Activated naive CD8-positive, alpha-beta T cell treated with anti-CD3 and anti-CD28 coated beads, Interleukin-2, amount 50 U/mL, for 24 hours (primary cell): ENCODE data around the gene DHRS12.

Source experiments
- ATAC-seq: fragments of 150-1000 bp; cut with Tn5 transposase; one replicate; pipeline ENCODE4 v1.10.0; 2021
- DNase-seq: peaks from one replicate; pipeline ENCODE4 v3.0.0; 2021
- H3K27ac Mint-ChIP-seq: one replicate; pipeline ENCODE4 v1.8.0; 2021; ENCODE audit warnings: mild to moderate bottlenecking, mixed read lengths
- H3K27me3 Mint-ChIP-seq: one replicate; pipeline ENCODE4 v1.8.0; 2021; ENCODE audit warnings: mixed read lengths
- H3K36me3 Mint-ChIP-seq: one replicate; pipeline ENCODE4 v1.8.0; 2021; ENCODE audit warnings: low read depth, mixed read lengths
- H3K4me1 Mint-ChIP-seq: one replicate; pipeline ENCODE4 v1.8.0; 2021; ENCODE audit warnings: mixed read lengths
- H3K4me3 Mint-ChIP-seq: one replicate; pipeline ENCODE4 v1.8.0; 2021; ENCODE audit warnings: mild to moderate bottlenecking, moderate library complexity, mixed read lengths
- H3K9me3 Mint-ChIP-seq: one replicate; pipeline ENCODE4 v1.8.0; 2021; ENCODE audit warnings: mixed read lengths

DHRS12 gene

DNA sequence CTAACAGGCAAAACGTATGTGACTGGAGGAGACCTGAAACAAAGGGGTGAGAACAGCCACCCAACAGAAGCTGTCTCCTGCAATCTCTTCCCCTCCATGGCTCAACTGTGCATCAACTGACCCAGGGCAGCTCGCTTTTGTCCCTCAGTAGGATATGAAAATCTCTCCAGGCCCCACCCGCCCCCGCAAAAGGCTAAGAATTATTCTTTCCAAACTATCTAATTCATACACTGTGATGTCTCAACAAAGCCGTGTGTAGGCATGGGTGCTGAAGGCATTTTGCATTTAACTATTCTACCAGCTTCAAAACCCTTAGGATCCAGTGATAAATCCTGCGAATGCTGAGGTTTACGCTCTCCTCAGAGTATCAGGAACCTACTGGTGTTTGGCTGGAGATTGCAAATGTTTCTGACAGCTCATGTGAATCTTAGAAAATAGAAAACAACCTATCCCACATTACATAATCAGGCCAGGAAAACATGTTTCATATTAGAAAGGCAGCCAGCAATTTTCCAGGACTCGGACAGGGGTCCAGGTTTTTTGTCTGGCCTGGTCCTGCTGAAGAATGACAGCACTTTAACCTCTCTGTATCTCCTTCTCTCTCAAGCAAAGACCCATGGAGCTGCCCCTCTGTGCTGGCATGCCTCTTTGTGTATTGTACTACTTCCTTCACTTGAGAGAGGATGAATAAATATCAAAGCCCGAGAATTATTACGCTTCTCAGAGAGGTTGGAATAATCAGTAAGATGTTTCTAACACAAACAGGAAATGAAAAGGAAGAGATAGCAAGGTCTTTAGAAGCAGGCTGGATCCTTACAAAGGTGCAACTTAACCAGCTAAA is 17.3 kb downstream of the DHRS12 start:
- H3K27ac Mint-ChIP-seq = no peak overlapping the region
- no peaks in the 10 kb centered on the region for H3K36me3 Mint-ChIP-seq
- no peaks in the 10 kb centered on the region for H3K27me3 Mint-ChIP-seq
- no peaks in the 10 kb centered on the region for H3K9me3 Mint-ChIP-seq
- no peak for ATAC-seq
- H3K4me1 Mint-ChIP-seq = no peaks in the 10 kb centered on the region
- no peak for DNase-seq
- H3K4me3 Mint-ChIP-seq = no peak overlapping the region

DNA sequence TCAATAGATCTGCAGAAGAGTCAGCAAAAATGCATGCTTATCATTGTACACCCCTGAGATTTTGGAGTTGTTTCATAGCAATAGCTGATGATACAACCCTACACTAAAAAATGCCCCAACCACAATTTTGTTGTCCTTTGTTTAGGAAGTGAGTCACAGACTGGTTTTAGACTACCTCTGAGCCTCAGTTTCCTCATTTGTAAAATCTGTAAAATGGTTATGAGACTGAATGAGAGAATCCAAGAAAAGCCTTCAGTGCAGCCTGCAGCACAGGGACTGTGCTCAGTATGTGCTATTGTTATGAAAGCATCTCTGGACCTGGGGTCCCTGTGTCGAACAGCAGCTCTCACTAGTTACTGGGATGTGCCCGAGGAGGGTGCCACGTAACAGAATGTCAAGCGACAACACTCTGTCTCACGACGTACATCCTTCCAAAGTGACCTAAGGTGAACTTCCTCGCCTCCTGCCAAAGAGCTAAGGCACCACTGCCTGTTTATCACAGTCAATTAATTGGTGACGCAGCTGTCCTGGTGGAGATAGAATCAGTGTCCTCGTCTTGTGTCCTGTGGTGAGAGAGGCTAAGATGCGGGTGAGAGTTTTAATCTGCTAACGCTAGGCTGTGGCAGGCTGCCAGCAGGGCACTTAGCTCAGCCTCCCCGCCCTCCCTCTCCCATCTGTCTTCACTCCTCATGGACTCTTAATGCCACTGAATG is 18.1 kb downstream of the DHRS12 start:
- no peak for DNase-seq
- Mint-ChIP-seq H3K4me1 (no peaks in the 10 kb centered on the region), H3K27me3 (no peaks in the 10 kb centered on the region), H3K36me3 (no peaks in the 10 kb centered on the region), H3K27ac (no peak overlapping the region), H3K4me3 (no peak overlapping the region), H3K9me3 (no peaks in the 10 kb centered on the region)
- ATAC-seq = no peak

DNA sequence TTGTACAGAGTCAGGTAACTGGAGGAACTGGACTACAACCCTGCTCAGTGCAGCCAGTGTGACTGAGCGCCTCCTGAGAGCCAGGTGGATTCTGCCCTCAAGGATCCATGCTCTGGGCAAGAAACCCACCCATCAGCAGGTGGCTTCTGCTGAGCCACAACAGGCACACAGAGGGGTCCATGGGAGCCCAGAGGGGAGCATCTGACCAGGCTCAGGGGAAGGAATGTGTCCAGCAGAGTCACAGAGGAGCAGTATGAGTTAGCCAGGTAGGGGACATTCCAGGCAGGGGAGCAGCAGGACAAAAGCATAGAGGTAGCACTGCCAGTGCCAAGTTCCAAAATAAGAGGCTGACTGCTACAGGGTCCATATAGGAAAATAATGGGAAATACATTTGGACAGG is 19.9 kb downstream of the DHRS12 start:
- Mint-ChIP-seq H3K27ac (no peak overlapping the region), H3K27me3 (no peaks in the 10 kb centered on the region), H3K4me1 (no peaks in the 10 kb centered on the region), H3K36me3 (no peaks in the 10 kb centered on the region), H3K9me3 (no peaks in the 10 kb centered on the region), H3K4me3 (no peak overlapping the region)
- no peak for DNase-seq
- ATAC-seq = no peak

DNA sequence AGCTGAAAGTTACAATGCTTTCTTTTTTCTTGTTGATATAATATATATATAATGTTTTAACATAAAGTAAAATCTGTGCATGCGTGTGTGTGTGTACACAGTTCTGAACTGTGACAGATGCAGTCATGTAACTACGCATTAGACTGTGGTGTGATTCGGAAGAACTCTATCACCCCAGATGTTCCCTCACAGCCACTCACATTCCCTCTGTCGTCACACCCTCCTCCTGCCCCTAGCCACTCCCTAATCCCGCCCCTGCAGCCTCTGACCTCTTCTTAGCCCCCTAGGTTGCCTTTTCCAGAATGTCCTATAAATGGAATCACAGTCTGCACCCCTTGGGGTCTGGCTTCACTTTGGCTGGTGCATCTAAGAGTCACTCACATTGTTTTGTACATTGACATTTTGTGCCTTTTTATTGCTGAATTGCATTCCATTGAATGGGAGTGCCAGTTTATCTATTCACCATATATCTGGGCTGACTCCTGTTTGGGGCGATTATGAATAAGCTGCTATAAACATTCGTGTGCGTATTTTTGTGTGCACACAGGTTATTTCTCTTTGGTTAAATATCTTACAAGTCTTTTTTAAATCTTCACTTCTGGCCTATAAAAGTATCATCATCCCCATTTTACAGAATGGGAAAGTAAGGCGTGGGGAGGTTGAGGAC is 20.4 kb downstream of the DHRS12 start:
- DNase-seq (no peak), ATAC-seq (no peak)
- no peaks in the 10 kb centered on the region for H3K9me3 Mint-ChIP-seq
- H3K27me3 Mint-ChIP-seq = no peaks in the 10 kb centered on the region
- no peak overlapping the region for H3K27ac Mint-ChIP-seq
- no peak overlapping the region for H3K4me3 Mint-ChIP-seq
- no peaks in the 10 kb centered on the region for H3K36me3 Mint-ChIP-seq
- no peaks in the 10 kb centered on the region for H3K4me1 Mint-ChIP-seq

DNA sequence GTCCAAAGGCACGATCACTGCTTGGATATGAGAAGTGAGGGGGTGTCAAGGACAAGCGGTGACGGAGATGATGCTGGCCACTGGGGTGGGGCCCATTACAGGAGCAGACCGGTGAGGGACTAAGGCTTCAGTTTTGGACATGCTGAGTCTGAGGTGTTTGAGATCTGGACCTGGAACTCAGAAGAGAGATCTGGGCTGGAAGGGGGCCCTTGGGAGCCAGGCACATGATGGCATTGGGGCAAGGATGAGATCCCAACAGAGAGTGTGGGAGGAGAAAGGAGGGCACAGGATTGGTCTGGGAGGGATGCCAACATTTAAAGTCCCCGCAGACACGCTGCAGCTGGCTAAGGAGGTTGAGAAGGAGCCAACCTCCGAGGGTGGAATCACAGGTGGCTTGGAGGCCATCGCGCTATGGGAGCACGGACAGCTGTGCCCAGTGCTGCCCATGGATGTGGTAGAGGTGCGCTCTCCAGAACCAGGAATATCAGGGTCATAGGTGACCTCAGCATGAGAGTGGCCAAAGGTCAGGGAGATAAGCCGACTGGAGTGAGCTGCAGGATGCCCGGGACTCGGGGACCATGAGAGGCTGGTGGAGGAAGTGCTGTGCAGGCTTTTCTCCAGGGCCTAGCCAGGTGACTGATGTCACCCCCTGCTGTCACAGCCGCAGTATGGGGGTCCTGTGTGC is 21.8 kb downstream of the DHRS12 start:
- Mint-ChIP-seq H3K4me1 (no peaks in the 10 kb centered on the region), H3K9me3 (no peaks in the 10 kb centered on the region), H3K27ac (no peak overlapping the region), H3K27me3 (no peaks in the 10 kb centered on the region), H3K4me3 (no peak overlapping the region), H3K36me3 (no peaks in the 10 kb centered on the region)
- ATAC-seq = no peak
- no peak for DNase-seq

DNA sequence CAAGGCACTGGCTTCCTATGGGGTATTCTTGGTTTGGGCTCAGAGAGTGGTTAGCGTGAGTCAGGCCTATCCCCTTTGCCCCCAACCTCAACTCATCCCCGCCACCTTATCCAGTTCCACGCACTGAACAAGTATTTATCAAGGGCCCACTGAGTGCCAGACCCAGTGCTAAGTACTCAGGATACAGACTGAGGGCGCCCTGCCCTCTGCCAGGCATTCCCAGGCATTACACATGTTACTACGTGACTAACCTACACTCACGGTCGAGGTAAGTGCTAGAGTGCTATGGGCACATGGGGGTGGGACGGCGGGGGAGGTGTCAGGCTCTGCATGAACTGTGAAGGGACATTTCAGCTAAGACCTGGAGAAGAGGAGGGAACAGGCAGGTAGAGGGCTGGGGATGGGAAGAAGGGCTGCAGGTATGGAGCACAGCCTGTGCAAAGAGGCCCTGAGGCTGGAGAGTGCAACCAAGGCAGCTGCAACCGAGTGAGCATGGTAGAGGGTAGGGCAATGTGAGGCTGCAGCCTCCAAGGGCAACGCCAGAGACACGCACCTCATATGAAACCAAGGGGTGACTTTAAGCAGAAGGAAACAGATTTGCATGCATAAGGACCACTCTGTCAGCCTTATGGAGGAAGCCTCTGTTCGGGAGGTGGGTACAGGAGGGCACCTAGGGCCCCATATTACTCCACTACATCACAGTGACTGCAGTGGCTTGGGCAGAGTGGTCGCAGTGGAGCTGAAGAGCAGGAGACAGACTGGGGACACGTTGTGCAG is 22.5 kb downstream of the DHRS12 start:
- Mint-ChIP-seq H3K27me3 (no peaks in the 10 kb centered on the region), H3K4me1 (no peaks in the 10 kb centered on the region), H3K4me3 (no peak overlapping the region), H3K27ac (no peak overlapping the region), H3K9me3 (no peaks in the 10 kb centered on the region), H3K36me3 (no peaks in the 10 kb centered on the region)
- ATAC-seq (peak; percentile 80), DNase-seq (no peak)

DNA sequence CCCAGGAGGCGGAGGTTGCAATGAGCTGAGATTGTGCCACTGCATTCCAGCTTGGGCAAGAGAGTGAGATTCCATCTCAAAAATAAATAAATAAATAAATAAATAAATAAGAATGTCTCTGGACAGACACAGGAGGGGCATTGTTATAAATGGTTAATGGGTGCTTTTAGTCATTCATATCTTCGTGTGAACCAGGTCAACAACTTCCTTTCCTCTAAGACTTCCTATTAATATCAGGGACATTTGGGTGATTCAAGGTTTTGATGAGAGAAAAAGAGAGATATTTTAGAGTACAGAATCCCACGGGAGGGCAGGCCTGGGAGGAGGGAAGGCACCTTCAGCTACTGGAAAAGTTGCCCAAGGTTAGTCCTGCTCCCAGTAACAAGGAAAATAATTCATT is 23.9 kb downstream of the DHRS12 start:
- Mint-ChIP-seq H3K27ac (no peak overlapping the region), H3K27me3 (no peaks in the 10 kb centered on the region), H3K9me3 (no peaks in the 10 kb centered on the region)

DNA sequence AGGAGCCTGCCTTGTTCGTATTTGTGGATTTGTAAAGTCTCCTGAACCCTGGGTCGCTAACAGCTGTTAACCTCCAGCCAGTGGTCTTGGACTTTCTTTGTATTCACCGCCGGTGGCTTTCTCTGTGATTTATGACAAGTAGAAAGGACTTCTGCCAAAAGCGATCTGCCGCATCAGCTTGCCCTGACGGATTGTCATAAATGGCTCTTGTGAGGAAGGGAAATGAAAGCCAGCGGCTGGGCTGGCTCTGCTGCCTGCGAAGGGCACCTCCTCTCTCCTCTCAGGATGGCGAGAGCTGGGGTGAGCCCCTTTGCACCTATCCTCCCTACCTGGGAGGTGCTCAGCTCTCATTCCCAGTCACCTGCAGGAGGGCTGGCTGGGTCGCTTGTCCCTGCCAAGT is 25.6 kb downstream of the DHRS12 start:
- no peak for ATAC-seq
- H3K4me3 Mint-ChIP-seq = no peak overlapping the region

More for the DNA sequence above, 23.9 kb downstream of the DHRS12 start:
- H3K4me1 Mint-ChIP-seq = no peaks in the 10 kb centered on the region
- no peak for DNase-seq
- H3K4me3 Mint-ChIP-seq = no peak overlapping the region
- no peaks in the 10 kb centered on the region for H3K36me3 Mint-ChIP-seq
- ATAC-seq = no peak

DNA sequence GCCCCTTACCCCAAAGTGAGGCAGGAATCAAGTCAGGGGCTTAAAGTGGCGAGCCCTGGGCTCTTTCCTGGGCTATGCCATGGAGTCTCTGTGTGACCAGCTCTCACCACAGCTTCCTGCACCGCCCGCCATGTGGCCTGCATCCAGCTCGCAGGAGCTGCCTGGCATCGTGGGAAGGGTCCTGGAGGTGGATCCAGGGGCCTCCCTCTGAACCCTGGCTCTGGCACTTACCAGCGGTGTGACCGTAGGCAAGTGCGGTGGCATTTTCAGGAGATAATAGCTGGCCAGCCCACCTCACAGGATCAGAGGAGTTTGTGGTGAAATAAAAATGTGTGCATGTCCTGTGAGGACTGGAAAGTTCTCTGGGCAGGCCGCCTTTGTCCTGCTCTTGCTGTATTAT is 26.0 kb downstream of the DHRS12 start:
- Mint-ChIP-seq H3K27ac (no peak overlapping the region), H3K9me3 (no peaks in the 10 kb centered on the region), H3K4me3 (no peak overlapping the region), H3K4me1 (no peaks in the 10 kb centered on the region), H3K27me3 (no peaks in the 10 kb centered on the region), H3K36me3 (no peaks in the 10 kb centered on the region)
- ATAC-seq = no peak
- no peak for DNase-seq

More for the DNA sequence above, 25.6 kb downstream of the DHRS12 start:
- DNase-seq = no peak
- Mint-ChIP-seq H3K36me3 (no peaks in the 10 kb centered on the region), H3K4me1 (no peaks in the 10 kb centered on the region), H3K27ac (no peak overlapping the region), H3K9me3 (no peaks in the 10 kb centered on the region), H3K27me3 (no peaks in the 10 kb centered on the region)

DNA sequence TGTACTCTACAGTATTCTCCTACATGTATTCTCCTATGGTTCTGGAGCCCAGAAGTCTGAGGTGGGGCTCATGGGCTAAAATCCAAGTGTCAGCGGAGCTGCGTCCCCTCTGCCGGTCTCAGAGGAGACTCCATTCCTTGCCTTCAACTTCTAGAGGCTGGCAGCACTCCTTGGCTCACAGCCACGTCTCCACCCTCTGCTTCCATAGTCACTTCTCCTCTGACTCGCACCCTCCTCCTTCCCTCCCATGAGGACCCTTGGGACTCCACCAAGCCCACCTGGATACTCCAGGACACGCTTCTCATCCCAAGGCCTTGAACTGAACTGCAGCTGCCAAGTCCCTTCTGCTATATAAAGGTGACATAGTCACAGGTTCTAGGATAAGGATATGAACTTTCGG is 27.8 kb downstream of the DHRS12 start:
- Mint-ChIP-seq H3K27ac (no peak overlapping the region), H3K9me3 (no peaks in the 10 kb centered on the region), H3K4me3 (no peak overlapping the region), H3K4me1 (no peaks in the 10 kb centered on the region), H3K27me3 (no peaks in the 10 kb centered on the region), H3K36me3 (no peaks in the 10 kb centered on the region)
- ATAC-seq (no peak), DNase-seq (no peak)

- H3K9me3 Mint-ChIP-seq = no peaks in the 10 kb centered on the region
- H3K4me3 Mint-ChIP-seq = no peak overlapping the region
- H3K36me3 Mint-ChIP-seq = no peaks in the 10 kb centered on the region
- H3K27ac Mint-ChIP-seq = no peak overlapping the region
- ATAC-seq (no peak), DNase-seq (no peak)
- no peaks in the 10 kb centered on the region for H3K4me1 Mint-ChIP-seq
- H3K27me3 Mint-ChIP-seq = no peaks in the 10 kb centered on the region
Measured at GRCh38 chr13:51773515-51773914, 30.4 kb downstream of the DHRS12 start.

- no peaks in the 10 kb centered on the region for H3K4me1 Mint-ChIP-seq
- H3K27me3 Mint-ChIP-seq = no peaks in the 10 kb centered on the region
- no peak for DNase-seq
- H3K9me3 Mint-ChIP-seq = no peaks in the 10 kb centered on the region
- H3K36me3 Mint-ChIP-seq = no peaks in the 10 kb centered on the region
- H3K4me3 Mint-ChIP-seq = no peak overlapping the region
- no peak for ATAC-seq
- no peak overlapping the region for H3K27ac Mint-ChIP-seq
Measured at GRCh38 chr13:51772781-51773180, 31.2 kb downstream of the DHRS12 start.

- Mint-ChIP-seq H3K9me3 (no peaks in the 10 kb centered on the region), H3K27me3 (no peaks in the 10 kb centered on the region), H3K4me1 (peaks cover under 1% of the 10 kb centered on the region), H3K4me3 (no peak overlapping the region), H3K36me3 (no peaks in the 10 kb centered on the region), H3K27ac (no peak overlapping the region)
- ATAC-seq (no peak), DNase-seq (no peak)
Measured at GRCh38 chr13:51772105-51772455, 31.9 kb downstream of the DHRS12 start.
